HG03354 (cell line): ENCODE data around the gene RPL39L.

Experiments used
- ATAC-seq: cut with Tn5 transposase; IDR thresholded peaks from one replicate; pipeline ENCODE4 v1.9.1; 2021; ENCODE audit warnings: mild to moderate bottlenecking; ENCODE audit not compliant: unreplicated experiment, poor library complexity, severe bottlenecking

RPL39L gene

GRCh38 chr3:187102073-187102634 is 37.1 kb downstream of the RPL39L start:
- no peak for ATAC-seq

- ATAC-seq, result peak; percentile 71
These were observed 37.9 kb downstream of the RPL39L start for GRCh38 chr3:187101184-187102072.

DNA sequence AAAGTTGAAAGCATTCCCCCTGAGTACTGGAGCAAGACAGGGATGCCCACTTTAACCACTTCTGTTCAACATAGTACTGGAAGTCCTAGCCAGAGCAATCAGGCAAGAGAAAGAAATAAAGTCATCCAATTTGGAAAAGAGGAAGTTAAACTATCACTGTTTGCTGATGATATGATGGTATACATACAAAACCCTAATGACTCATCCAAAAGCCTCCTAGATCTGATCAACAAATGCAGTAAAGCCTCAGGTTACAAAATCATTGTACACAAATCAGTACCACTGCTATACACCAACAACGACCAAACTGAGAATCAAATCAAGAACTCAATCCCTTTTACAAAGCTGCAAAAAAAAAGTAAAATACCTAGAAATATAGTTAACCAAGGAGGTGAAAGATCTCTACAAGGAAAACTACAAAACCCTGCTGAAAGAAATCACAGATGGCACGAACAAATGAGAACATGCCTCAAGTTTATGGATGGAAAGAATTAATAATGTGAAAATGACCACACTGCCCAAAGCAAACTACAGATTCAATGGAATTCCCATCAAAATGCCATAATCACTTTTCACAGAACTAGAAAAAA is 40.3 kb downstream of the RPL39L start:
- peak; percentile 48 for ATAC-seq

GRCh38 chr3:187093320-187093719 is 46.0 kb downstream of the RPL39L start:
- ATAC-seq, result no peak

GRCh38 chr3:187088701-187089100 is 50.6 kb downstream of the RPL39L start:
- ATAC-seq, result no peak

GRCh38 chr3:187086831-187087230 is 52.5 kb downstream of the RPL39L start:
- no peak for ATAC-seq

GRCh38 chr3:187085933-187086332 is 53.4 kb downstream of the RPL39L start:
- ATAC-seq, result no peak

- ATAC-seq, result no peak
These were observed 54.2 kb downstream of the RPL39L start for GRCh38 chr3:187085021-187085666.

- no peak for ATAC-seq
These were observed 54.7 kb downstream of the RPL39L start for GRCh38 chr3:187084580-187084979.

DNA sequence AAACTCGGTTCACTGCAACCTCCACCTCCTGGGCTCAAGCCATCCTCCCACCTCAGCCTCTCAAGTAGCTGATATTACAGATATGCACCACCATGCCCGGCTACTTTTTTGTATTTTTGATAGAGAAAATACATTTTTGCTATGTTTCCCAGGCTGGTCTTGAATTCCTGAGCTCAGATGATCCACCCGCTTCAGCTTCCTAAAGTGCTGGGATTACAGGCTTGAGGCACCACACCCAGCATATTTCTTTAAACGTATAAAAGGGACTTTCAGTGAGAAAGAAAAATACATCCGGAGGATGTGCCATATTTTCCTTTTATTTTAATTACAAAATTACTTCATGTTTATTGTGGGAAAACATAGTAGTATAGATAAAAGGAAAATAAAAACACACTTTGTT is 55.2 kb downstream of the RPL39L start:
- ATAC-seq, result no peak

DNA sequence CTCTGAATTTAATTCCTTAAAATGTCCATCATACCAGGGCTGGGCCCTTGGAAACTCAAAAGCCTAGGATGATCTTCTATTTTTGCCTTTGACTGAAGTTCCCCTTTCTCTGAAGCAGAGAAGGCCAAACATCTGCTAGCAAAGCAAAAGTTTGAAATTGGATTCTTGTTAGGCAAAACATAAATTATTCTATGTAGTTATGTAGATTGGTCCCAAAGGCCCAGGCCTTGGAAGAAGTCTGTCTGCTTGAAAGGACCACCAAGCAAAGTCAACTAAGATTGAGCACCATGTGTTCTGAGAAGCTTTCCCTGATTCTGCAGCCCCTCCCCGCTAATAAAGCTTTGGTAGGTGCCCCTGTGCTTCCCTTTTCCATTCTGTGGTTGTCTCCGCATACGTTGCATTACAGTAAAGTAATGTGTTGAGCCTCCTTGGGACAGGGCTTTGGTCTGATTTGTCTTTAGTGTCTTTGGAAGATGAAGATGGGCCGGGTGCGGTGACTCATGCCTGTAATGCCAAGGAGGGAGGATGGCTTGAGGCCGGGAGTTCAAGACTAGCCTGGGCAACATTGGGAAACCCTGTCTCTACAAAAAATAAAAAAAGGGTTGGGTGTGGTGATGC is 56.4 kb downstream of the RPL39L start:
- ATAC-seq, result no peak

GRCh38 chr3:187080799-187081450 is 58.4 kb downstream of the RPL39L start:
- ATAC-seq, result no peak

DNA sequence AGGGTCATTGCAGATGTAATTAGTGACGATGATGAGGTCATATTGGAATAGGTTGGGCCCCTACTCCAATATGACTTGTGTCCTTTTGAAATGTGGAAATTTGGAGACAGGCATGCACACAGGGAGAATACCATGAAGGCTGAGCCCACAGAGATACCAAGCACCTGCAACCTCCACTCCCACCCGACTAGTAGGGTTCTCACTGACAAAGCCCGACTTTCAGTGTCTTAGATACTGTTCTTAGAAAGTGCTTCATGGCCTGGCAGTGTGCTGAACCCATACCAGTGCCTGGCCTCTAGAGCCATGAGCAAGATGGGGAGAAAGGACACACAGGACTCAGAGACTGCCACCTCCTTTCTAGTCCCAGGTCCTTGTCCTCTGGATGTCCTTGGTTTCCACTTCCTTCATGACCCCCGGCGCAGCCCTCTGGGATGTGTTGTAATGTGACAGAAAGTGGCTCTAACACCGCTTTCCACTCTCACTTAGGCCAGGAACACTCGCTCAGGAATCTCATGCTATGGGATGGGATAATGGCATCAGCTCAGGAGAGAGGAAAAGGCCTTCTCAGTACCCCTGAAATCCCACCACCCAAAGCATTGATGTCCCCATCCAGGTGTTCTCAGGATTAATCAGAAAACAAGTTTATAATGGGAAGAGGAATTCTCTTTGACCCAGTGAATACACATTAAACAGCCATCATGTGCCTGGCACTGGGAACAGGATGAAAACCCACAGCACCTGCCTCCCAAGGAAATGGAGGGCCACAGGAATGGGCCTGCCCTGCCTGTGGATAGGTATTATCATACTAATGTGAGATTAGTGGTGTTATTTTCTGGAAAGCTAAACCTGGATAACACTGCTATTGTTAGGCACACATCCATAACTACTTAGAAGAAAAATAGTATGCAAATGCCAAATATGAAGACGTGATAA is 59.9 kb downstream of the RPL39L start:
- ATAC-seq, result no peak

GRCh38 chr3:187077537-187077936 is 61.8 kb downstream of the RPL39L start:
- ATAC-seq, result no peak

DNA sequence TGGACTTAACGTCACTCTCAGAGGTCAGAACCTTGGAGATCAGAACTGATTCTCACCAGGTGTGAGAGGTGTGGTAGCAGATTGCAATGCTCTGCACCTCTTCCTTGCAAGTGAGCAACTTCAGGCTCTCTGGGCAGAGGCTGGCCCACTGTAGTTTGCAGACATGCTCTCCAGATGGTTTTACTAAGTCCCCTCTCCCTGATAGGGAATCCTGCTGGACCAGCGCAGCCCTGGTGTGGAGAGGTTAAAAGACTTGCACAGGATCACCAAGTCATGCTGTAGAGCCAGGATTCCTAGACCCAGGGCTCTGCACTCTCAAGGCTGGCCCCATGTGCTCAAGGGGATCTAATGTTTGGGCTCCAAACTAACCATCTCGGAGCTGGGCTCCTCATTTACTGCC is 62.2 kb downstream of the RPL39L start:
- ATAC-seq, result no peak

GRCh38 chr3:187076297-187076696 is 63.0 kb downstream of the RPL39L start:
- ATAC-seq, result no peak

DNA sequence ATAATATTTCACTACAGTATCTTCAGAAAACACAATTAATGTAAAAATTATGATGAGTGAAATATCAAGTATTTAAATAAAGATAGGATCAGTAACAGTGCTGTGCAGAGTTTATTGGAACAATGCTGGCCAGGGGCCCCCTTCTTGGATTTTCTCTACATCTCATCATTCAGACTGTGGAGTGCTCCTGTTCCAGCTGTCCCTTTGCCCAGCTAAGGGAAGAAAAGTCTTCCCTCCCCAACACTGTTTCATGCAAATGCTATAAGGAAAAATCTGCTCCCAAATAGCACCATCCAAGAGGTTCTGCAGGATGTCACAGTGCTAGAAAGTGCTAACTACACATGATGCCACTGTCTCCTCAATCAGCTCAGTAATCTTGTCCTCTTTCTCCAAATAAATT is 64.5 kb downstream of the RPL39L start:
- no peak for ATAC-seq

- no peak for ATAC-seq
These were observed 65.7 kb downstream of the RPL39L start for GRCh38 chr3:187073581-187074098.
